Activated naive CD8-positive, alpha-beta T cell treated with anti-CD3 and anti-CD28 coated beads, Interleukin-2, amount 50 U/mL, for 24 hours (primary cell): ENCODE measurements around the gene SLC4A2.

ENCODE experiments used
- ATAC-seq: fragments of 150-1000 bp; cut with Tn5 transposase; one replicate; pipeline ENCODE4 v1.10.0; 2021
- DNase-seq: peaks from one replicate; pipeline ENCODE4 v3.0.0; 2021
- H3K27ac Mint-ChIP-seq: one replicate; pipeline ENCODE4 v1.8.0; 2021; ENCODE audit warnings: mild to moderate bottlenecking, mixed read lengths
- H3K27me3 Mint-ChIP-seq: one replicate; pipeline ENCODE4 v1.8.0; 2021; ENCODE audit warnings: mixed read lengths
- H3K36me3 Mint-ChIP-seq: one replicate; pipeline ENCODE4 v1.8.0; 2021; ENCODE audit warnings: low read depth, mixed read lengths
- H3K4me1 Mint-ChIP-seq: one replicate; pipeline ENCODE4 v1.8.0; 2021; ENCODE audit warnings: mixed read lengths
- H3K4me3 Mint-ChIP-seq: one replicate; pipeline ENCODE4 v1.8.0; 2021; ENCODE audit warnings: mild to moderate bottlenecking, moderate library complexity, mixed read lengths
- H3K9me3 Mint-ChIP-seq: one replicate; pipeline ENCODE4 v1.8.0; 2021; ENCODE audit warnings: mixed read lengths

Gene SLC4A2

DNA sequence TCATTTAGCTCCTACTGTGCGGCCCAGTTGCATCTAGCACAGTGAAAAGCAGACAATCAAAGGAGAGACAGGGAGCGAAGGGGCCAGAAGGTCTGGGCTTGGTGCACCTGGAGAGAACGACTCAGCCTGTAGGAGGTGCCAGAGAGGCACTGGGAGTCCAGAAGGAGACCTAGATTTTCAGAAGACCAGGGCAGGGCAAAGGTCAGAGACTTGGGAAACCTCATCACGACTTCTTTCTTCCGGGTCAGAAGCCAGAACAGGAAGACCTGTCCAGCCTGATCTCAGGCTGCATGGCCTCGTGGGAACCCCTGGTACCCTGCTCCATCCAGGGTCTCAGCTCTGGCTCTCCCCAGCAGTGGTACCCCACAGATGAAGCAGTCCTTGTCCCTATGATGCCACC lies 32.0 kb downstream of the SLC4A2 start:
- no peak for ATAC-seq
- H3K27ac Mint-ChIP-seq = no peak overlapping the region
- H3K27me3 Mint-ChIP-seq = peaks cover 10% of the 10 kb centered on the region
- no peak for DNase-seq
- peaks cover 18% of the 10 kb centered on the region for H3K4me1 Mint-ChIP-seq
- peaks cover 2% of the 10 kb centered on the region for H3K36me3 Mint-ChIP-seq
- H3K9me3 Mint-ChIP-seq = no peaks in the 10 kb centered on the region
- no peak overlapping the region for H3K4me3 Mint-ChIP-seq

DNA sequence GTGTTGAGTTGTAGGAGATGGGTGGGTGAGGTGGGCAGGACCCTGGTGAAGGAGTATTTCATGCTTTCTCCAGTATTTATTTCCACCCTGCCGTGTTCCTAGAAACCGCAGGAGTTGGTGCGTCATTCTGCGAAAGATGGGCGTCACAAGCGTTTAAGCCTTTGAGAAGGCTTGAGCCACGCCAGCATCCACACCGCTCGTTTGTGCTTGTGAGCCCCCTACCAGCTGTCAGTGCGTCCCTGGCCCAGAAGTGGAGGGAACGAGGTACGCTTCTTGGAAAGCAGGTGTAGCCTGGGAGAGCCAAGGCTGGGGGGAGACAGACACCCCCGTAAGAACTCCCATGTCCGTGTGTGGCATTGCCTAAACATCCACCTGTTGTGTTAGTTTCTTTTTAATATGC lies 32.6 kb downstream of the SLC4A2 start:
- DNase-seq (no peak), ATAC-seq (no peak)
- Mint-ChIP-seq H3K9me3 (no peaks in the 10 kb centered on the region), H3K27me3 (peaks cover 10% of the 10 kb centered on the region), H3K27ac (no peak overlapping the region), H3K4me3 (no peak overlapping the region), H3K4me1 (peaks cover 18% of the 10 kb centered on the region), H3K36me3 (peaks cover 2% of the 10 kb centered on the region)

DNA sequence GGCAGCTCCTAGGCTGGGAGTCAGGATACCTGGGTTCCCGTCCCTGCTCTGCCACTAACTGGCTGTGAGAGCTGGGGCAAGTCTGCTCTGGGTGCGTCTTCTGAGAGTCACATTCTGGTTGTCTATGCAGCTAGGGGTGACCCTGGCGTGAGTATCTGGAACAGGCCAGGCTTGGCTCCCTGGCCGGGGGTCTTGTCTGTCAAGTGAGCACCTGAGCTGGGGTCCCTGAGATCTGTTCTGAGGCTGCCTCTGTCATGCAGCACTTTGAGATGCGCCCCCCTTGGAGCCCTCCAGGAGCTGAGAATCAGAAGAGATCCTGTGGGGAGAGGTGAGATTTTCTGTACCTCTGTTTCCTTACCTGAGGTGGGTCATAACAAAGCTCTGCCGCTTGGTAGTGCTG lies 34.4 kb downstream of the SLC4A2 start:
- H3K27me3 Mint-ChIP-seq = peaks cover 7% of the 10 kb centered on the region
- H3K9me3 Mint-ChIP-seq = no peaks in the 10 kb centered on the region
- no peak for ATAC-seq
- no peak for DNase-seq
- H3K27ac Mint-ChIP-seq = no peak overlapping the region
- peaks cover 2% of the 10 kb centered on the region for H3K36me3 Mint-ChIP-seq
- H3K4me3 Mint-ChIP-seq = no peak overlapping the region
- peaks cover 10% of the 10 kb centered on the region for H3K4me1 Mint-ChIP-seq

DNA sequence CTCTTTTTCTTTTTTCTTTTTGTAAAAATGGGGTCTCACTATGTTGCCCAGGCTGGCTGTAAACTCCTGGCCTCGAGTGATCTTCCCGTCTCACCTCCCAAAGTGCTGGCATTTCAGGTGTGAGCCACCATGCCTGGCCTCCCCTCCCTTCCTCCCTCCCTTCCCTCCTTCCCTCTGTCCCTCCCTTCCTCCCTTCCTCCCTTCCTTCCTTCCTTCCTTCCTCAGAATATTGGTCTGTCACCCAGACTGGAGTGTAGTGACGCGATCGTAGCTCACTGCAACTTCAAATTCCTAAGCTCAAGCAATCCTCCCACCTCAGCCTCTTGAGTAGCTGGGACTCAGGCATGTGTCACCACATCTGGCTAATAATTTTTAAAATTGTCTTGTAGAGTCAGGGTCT lies 35.3 kb downstream of the SLC4A2 start:
- peaks cover 3% of the 10 kb centered on the region for H3K27me3 Mint-ChIP-seq

DNA sequence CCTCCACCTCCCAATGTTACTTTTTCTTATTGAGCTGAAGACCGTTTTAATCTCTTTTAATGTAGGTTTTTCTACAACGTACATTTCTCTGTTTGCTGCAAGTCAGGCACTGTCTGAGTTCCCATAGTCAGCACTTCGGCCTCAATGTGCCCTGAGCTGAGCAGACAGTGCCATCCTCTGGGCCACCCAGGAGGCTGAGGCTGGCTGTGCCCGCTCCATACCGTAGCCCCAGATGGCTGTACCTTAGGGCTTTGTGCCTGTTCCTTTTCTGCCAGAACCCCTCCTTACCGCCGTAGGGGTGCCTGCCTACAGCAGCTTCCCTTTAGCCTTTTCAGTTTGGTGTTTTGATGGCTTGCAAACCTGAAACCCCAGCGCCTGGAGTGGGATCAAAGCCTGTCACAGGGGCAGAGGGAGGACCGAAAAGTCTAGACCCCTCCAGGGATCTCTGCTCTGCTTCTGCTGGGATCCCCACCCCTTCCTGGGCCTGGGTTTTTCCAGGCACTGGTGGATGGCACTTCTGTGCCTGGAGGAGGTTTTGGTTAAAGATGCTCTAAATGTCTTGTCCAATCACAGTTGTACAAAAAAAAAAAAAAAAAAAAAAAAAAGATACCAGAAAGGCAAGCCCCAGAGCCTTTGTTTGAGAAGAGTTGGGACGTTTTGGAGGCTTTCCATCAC lies 35.9 kb downstream of the SLC4A2 start:
- H3K27me3 Mint-ChIP-seq = peaks cover 3% of the 10 kb centered on the region
- no peak for DNase-seq
- peaks cover 3% of the 10 kb centered on the region for H3K4me1 Mint-ChIP-seq
- no peak for ATAC-seq
- no peaks in the 10 kb centered on the region for H3K9me3 Mint-ChIP-seq
- no peak overlapping the region for H3K27ac Mint-ChIP-seq
- H3K36me3 Mint-ChIP-seq = peaks cover 2% of the 10 kb centered on the region
- no peak overlapping the region for H3K4me3 Mint-ChIP-seq

More for the DNA sequence above, 35.3 kb downstream of the SLC4A2 start:
- Mint-ChIP-seq H3K9me3 (no peaks in the 10 kb centered on the region), H3K4me3 (no peak overlapping the region), H3K4me1 (peaks cover 3% of the 10 kb centered on the region), H3K27ac (no peak overlapping the region), H3K36me3 (peaks cover 2% of the 10 kb centered on the region)
- ATAC-seq (no peak), DNase-seq (no peak)

DNA sequence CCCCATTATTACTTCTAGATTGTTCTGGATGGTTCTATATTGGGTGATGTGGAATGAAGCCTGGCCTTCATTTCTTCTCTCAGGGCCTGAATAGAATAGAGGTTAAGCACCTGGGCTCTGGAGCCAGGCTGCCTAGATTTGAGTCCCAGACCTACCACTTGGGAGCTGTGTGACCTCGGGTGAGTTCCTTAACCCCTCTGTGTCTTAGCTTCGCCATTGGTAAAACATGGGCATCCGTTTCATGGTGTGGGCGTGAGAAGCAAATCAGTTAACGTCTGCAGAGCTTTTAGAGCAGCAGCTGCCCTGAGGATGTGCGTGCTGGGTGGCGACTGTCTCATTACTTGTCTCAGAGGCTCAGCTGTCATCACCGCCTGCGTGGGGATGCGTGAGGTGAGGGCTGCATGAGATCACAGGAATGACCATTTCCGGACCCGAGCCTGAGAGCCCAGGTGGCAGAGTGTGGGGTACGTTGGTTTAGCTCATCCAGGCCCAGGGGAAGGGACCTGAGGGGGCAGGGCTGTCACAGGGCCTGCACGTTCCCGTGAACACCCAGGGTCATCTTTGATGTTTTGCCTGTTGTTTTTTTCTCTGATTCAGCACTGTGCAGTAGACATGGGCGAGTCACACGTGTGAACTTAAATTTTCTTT lies 36.6 kb downstream of the SLC4A2 start:
- ATAC-seq (no peak), DNase-seq (no peak)
- H3K27ac Mint-ChIP-seq = no peak overlapping the region
- H3K4me3 Mint-ChIP-seq = no peak overlapping the region
- H3K27me3 Mint-ChIP-seq = peaks cover 3% of the 10 kb centered on the region
- H3K36me3 Mint-ChIP-seq = peaks cover 2% of the 10 kb centered on the region
- H3K9me3 Mint-ChIP-seq = no peaks in the 10 kb centered on the region
- H3K4me1 Mint-ChIP-seq = peaks cover 3% of the 10 kb centered on the region

DNA sequence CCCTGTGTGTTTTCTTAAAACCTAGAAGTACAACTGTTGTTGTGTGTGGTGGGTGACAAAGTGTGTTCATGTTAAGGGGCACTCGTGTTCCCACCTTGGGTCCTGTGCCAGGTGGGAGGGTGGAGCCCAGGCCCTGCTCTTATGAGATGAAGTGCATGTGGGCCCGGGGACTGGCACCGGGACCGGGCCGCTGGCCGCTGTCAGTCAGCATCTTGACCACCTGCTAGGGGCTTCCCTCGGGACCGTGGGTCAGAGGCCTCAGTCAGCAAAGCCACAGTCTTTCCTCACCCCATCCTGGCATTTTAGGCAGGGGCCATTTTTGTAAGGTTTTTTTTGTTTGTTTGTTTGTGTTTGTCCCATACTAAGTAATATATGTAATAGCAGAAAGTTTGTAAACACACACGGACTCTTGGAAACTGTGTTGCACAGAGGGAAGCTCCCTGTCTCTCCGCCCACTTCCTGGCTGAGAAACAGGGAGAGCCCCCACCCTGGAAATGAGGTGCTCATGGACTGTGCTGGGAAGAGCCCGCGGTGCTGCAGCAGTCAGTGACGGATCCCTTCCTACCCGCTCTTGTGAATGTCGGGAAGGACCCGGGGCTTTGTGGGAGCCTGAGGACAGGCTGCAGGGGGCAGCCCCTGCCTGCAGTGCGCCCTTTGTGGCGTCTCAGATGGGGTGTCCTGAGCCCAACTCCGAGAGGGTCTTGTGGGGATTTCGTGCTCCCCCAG lies 40.3 kb downstream of the SLC4A2 start:
- DNase-seq = no peak
- Mint-ChIP-seq H3K27ac (no peak overlapping the region), H3K27me3 (no peaks in the 10 kb centered on the region)

DNA sequence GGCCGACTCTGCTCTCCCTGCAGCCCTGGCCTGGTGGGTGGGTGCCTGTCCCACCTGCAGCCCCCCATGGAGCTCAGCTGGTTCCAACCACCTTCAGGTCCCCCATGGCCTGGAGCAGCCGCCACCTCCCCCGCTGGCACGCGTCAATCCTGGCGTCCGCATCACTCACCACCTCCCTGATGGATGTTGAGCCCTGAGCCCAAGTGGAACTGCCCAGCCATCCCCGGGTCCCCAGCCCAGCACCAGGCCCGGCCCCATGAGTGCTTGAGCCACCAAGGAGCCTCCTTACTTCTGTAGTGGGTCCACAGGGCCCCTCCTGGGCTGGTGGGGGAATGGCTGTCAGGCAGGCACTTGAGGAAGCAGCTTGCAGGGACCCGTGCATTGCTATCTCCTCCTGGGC lies 41.5 kb downstream of the SLC4A2 start:
- Mint-ChIP-seq H3K9me3 (no peaks in the 10 kb centered on the region), H3K4me1 (no peaks in the 10 kb centered on the region), H3K27ac (no peak overlapping the region), H3K4me3 (no peak overlapping the region), H3K36me3 (peaks cover 2% of the 10 kb centered on the region), H3K27me3 (no peaks in the 10 kb centered on the region)
- DNase-seq (no peak), ATAC-seq (no peak)

More for the DNA sequence above, 40.3 kb downstream of the SLC4A2 start:
- H3K4me3 Mint-ChIP-seq = no peak overlapping the region
- no peaks in the 10 kb centered on the region for H3K4me1 Mint-ChIP-seq
- peaks cover 2% of the 10 kb centered on the region for H3K36me3 Mint-ChIP-seq
- ATAC-seq = no peak
- H3K9me3 Mint-ChIP-seq = no peaks in the 10 kb centered on the region

DNA sequence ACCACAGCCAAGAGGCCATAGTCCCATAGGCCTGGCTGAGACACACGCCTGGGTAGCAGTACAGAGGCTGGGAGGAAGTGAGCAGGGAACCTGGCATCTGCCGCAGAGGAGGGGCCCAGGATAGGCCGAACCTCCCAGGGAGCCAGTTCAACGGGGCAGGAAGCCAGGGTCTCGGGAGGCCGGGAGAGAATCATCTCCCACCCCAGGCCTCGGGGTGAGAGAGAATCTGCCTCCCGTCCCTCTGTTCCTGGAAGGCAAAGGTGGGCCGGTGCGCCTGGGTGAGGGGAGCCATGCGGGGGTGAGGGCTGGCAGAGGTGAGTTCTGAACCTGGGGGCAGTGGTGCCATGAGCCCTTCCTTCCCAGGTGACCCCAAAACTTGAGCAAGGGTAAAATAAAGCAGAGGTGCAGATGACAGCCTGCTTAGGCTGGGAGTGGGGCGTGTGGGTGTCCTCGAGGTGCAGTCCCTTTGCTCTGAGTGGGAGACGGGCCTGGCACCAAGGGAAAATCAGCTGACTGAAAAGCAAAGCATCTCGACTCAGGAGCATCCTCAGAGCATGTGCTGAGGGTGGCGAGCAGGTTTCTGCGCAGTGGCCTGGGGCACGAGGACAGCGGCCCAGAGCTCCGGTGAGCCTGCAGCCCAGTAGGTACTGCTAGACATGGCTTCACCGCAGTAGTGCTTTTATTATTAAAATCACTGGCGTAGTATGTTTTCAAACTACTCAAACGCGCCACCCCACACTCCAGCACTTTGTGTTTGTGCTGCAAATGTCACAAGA lies 42.4 kb downstream of the SLC4A2 start:
- Mint-ChIP-seq H3K4me3 (no peak overlapping the region), H3K4me1 (no peaks in the 10 kb centered on the region), H3K9me3 (no peaks in the 10 kb centered on the region), H3K36me3 (no peaks in the 10 kb centered on the region), H3K27me3 (no peaks in the 10 kb centered on the region), H3K27ac (no peak overlapping the region)
- ATAC-seq (no peak), DNase-seq (no peak)

DNA sequence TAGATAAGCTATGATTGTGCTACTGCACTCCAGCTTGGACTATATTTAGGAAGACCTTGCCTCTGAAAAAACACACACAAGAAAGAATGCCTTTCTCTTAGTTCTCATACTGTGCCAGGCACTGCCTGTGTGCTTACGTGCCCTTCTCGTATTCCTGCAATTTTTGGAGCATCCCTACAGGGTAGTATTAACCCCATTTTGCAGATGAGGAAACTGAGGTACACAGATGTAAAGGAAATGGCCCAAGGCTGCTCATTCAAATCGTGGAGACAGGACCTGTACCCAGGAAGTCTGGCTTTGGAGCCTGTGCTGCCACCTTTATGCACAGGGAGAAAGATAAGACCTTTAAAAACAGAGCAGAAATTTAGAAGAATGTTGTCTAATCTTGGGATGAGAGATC lies 43.6 kb downstream of the SLC4A2 start:
- Mint-ChIP-seq H3K4me1 (no peaks in the 10 kb centered on the region), H3K27ac (no peak overlapping the region), H3K36me3 (no peaks in the 10 kb centered on the region), H3K9me3 (no peaks in the 10 kb centered on the region), H3K27me3 (no peaks in the 10 kb centered on the region), H3K4me3 (no peak overlapping the region)
- ATAC-seq = no peak
- no peak for DNase-seq

DNA sequence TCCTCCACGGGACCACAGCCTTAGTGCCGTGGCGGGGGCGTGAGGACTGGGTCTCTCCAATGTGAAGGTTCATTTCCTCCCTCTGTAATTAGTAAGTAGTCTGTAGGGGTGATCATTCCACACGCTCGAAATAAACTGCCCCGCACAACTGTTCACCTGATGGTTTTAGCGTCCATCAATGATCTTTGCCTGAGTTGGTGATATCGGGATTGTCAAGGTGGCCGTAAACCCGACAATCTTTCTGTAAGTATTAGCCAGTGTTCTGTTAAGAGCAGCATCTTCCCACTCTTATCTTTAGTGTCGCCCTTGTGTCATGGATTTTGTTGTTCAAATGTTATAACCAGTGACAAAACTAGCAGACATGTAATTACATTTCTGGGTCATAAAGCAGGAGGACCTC lies 44.6 kb downstream of the SLC4A2 start:
- ATAC-seq (no peak), DNase-seq (no peak)
- H3K4me3 Mint-ChIP-seq = no peak overlapping the region
- no peak overlapping the region for H3K27ac Mint-ChIP-seq
- H3K27me3 Mint-ChIP-seq = no peaks in the 10 kb centered on the region
- no peaks in the 10 kb centered on the region for H3K36me3 Mint-ChIP-seq
- no peaks in the 10 kb centered on the region for H3K4me1 Mint-ChIP-seq
- no peaks in the 10 kb centered on the region for H3K9me3 Mint-ChIP-seq

DNA sequence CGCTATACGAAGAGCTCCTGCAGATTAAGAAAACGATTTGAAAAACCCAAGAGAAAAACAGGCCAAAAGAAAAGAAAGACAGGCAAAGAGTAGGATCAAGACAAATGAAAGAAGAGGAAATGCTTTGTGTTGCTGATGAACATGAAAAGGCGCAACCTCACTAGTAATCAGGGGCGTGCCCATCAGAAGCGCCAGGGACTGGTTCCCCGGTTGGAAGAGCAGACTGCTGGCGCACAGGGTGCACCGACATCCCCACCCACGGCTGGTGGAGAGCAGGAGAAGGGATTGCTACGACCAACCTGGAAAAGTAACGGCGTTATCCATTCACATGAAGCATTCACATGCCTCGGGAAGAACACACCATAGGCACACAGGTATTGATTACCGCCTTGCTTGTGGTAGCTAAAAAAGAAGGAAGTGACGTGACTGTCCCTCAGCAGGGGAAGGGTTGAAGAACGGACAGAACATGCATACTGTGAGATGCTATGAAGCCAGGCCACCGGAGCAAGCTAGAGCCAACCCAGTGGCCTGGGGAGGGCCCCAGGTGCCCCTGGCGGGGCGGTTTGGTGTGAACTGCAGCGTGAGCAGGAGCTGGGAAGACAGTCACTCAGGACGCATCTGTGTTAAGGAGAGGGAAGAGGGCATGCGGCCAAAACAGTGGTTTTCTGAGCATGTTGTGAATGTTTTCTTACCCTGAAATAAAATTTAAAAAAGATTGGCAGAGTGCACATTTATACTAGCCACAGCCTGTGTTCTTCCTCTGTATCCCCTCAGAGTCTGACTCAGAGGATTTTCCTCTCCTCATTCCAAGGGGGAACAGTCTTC lies 45.2 kb downstream of the SLC4A2 start:
- H3K27ac Mint-ChIP-seq = no peak overlapping the region
- H3K36me3 Mint-ChIP-seq = no peaks in the 10 kb centered on the region
- DNase-seq (no peak), ATAC-seq (no peak)
- H3K4me1 Mint-ChIP-seq = no peaks in the 10 kb centered on the region
- H3K9me3 Mint-ChIP-seq = no peaks in the 10 kb centered on the region
- no peak overlapping the region for H3K4me3 Mint-ChIP-seq
- H3K27me3 Mint-ChIP-seq = no peaks in the 10 kb centered on the region

DNA sequence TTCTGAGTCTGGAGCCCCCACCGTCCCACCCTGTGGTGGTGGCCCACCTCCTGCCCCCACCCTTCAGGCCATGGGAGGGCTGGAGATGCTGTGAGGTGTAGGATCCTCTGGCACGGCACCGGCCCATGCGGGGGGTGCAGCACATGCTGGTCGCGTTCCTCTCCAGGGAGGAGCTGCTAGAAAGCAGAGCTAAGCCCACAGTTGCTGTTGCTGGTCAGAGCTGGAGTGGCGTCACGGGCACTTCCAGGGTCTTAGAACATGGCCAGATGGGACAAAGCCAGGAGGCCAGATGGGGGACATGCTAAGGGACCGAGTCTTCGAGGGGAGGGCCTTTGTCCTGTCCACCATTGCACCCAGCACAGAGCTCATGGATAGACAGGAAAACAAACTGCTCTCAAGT lies 48.5 kb downstream of the SLC4A2 start:
- no peaks in the 10 kb centered on the region for H3K4me1 Mint-ChIP-seq
- no peak for DNase-seq
- ATAC-seq = no peak
- no peaks in the 10 kb centered on the region for H3K9me3 Mint-ChIP-seq
- no peak overlapping the region for H3K27ac Mint-ChIP-seq
- H3K27me3 Mint-ChIP-seq = peaks cover 3% of the 10 kb centered on the region
- H3K36me3 Mint-ChIP-seq = no peaks in the 10 kb centered on the region
- H3K4me3 Mint-ChIP-seq = no peak overlapping the region
